ENCODE results near the gene DNAJC4. TPM values are rescaled to one million over a fixed set of nuclear protein-coding genes. Genes with fewer than 3 reads are reported as not detected.
A peak's percentile ranks its signal among the peaks of the same experiment; 100 is the strongest.
"Not testable (repeated sequence)": the region's sequence is repeated elsewhere in the genome, so short reads cannot be mapped to it uniquely, and the experiment has no call there.

Gene DNAJC4
- total RNA-seq, 2 experiments from 2014 or later = 16.5 to 17.7 TPM

GRCh38 chr11:64243236-64243854, 13.0 kb downstream of the DNAJC4 start:
- H3K27ac Mint-ChIP-seq = peak overlapping the region; percentile 66
- no peaks in the 10 kb centered on the region for H3K27me3 Mint-ChIP-seq
- no peaks in the 10 kb centered on the region for H3K9me3 Mint-ChIP-seq
- H3K36me3 Mint-ChIP-seq = peaks cover 32% of the 10 kb centered on the region
- DNase-seq = no peak
- peak overlapping the region; percentile 95 for H3K4me3 Mint-ChIP-seq
- peaks cover 37% of the 10 kb centered on the region for H3K4me1 Mint-ChIP-seq

DNA sequence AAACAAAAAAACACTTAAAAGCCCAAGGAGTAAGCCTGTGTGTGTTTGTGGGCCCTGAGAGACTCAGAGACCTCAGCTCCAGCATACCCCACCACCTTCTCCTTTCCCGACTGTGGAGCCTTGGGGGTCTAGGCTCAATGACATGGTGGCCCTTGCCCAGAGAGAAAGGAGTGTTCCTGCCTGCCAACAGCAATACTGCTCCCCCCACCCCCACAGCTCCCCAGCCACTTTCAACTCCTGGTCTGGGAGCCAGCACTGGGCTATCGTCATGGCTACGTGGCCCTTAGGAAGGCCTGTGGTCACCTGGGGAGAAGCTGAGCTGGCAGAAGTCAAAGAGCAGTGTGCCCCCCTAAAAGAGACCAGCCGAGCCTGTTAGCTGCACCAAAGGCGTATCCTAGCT, 13.8 kb downstream of the DNAJC4 start:
- Mint-ChIP-seq H3K27me3 (no peaks in the 10 kb centered on the region), H3K9me3 (no peaks in the 10 kb centered on the region), H3K4me1 (peaks cover 33% of the 10 kb centered on the region), H3K4me3 (peak overlapping the region; percentile 48), H3K27ac (no peak overlapping the region), H3K36me3 (peaks cover 32% of the 10 kb centered on the region)
- DNase-seq = no peak

DNA sequence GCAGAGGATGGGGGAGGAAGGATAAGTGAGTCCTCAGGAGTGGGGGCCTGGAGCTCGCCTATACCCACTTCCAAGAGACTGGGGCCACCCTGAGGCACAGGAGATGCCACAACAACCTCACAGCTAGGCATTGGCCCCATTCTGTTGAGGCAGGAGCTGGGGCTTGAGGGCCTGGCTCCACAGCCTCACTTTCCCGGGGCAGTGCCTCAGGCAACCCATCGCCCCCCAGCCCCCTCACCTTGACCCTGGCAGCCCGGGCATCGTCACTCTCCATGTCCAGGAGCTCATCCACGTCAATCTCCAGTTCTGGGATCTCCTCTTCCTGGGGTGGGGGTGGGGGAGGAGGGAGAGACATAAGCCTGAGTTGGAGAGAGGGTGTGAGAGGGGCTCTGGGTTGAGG, 14.6 kb downstream of the DNAJC4 start:
- no peak for DNase-seq
- Mint-ChIP-seq H3K4me1 (peaks cover 27% of the 10 kb centered on the region), H3K36me3 (peaks cover 29% of the 10 kb centered on the region), H3K27me3 (no peaks in the 10 kb centered on the region), H3K4me3 (peak overlapping the region; percentile 91), H3K9me3 (no peaks in the 10 kb centered on the region), H3K27ac (peak overlapping the region; percentile 90)

DNA sequence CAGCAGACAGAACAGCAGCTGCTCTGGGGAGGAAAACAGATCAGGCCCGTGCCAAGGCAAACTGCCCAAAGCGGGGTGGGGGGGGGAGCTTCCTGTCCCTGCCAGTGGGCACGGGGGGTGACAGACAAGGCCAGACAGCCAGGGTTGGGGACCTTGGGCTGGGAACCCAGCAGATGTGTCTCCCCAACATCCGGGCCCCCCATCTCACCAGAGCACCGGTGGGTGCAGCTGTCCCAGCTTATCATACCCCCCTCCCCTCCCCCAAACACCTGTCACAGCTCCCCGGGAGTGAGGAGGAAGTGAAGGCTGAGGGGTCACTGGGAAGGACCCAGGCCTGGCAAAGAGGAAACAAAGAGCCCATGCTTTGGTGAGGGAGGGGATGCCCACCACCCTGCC, 15.1 kb downstream of the DNAJC4 start:
- peaks cover 26% of the 10 kb centered on the region for H3K36me3 Mint-ChIP-seq
- H3K4me1 Mint-ChIP-seq = peaks cover 23% of the 10 kb centered on the region
- H3K4me3 Mint-ChIP-seq = peak overlapping the region; percentile 91
- peak overlapping the region; percentile 90 for H3K27ac Mint-ChIP-seq
- H3K27me3 Mint-ChIP-seq = no peaks in the 10 kb centered on the region
- DNase-seq = no peak
- no peaks in the 10 kb centered on the region for H3K9me3 Mint-ChIP-seq

GRCh38 chr11:64245797-64246620, 15.7 kb downstream of the DNAJC4 start:
- Mint-ChIP-seq H3K4me1 (peaks cover 24% of the 10 kb centered on the region), H3K9me3 (no peaks in the 10 kb centered on the region), H3K27ac (peak overlapping the region; percentile 90), H3K4me3 (peak overlapping the region; percentile 91), H3K27me3 (no peaks in the 10 kb centered on the region), H3K36me3 (peaks cover 23% of the 10 kb centered on the region)
- DNase-seq = peak; percentile 79

DNA sequence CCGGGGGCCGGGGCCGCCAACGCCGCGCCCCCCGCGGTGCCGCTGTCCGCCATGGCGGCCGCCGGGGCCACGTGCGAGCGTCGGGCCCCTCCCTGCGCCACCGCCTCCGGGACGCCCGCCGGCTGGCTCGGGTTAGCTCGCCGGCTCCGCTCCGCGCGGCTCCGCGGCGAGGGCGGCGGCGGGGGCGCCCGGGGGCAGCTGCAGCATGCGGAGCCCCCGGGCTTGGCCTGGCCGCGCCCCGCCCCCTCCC, 16.2 kb downstream of the DNAJC4 start:
- DNase-seq, H3K27me3 Mint-ChIP-seq, H3K9me3 Mint-ChIP-seq, H3K27ac Mint-ChIP-seq: not testable (repeated sequence)
- peaks cover 21% of the 10 kb centered on the region for H3K36me3 Mint-ChIP-seq
- peaks cover 24% of the 10 kb centered on the region for H3K4me1 Mint-ChIP-seq
- peak overlapping the region; percentile 84 for H3K4me3 Mint-ChIP-seq

GRCh38 chr11:64246871-64247728, 16.8 kb downstream of the DNAJC4 start, which contains the start of gene PPP1R14B:
PPP1R14B (minus strand) TSS chr11:64246943; CDS start chr11:64246673, 270 bp downstream.
- Mint-ChIP-seq H3K4me1 (peaks cover 29% of the 10 kb centered on the region), H3K27me3 (no peaks in the 10 kb centered on the region), H3K27ac (peak within 1 kb of the TSS; percentile 90), H3K9me3 (no peaks in the 10 kb centered on the region), H3K4me3 (peak within 1 kb of the TSS; percentile 91), H3K36me3 (peaks cover 21% of the 10 kb centered on the region)
- DNase-seq = peak; percentile 85

- peak overlapping the region; percentile 48 for H3K4me3 Mint-ChIP-seq
- no peak for DNase-seq
- H3K27me3 Mint-ChIP-seq = no peaks in the 10 kb centered on the region
- no peaks in the 10 kb centered on the region for H3K9me3 Mint-ChIP-seq
- H3K27ac Mint-ChIP-seq = no peak overlapping the region
- H3K36me3 Mint-ChIP-seq = peaks cover 15% of the 10 kb centered on the region
- peaks cover 30% of the 10 kb centered on the region for H3K4me1 Mint-ChIP-seq
These were observed 17.6 kb downstream of the DNAJC4 start for GRCh38 chr11:64247729-64248531.

DNA sequence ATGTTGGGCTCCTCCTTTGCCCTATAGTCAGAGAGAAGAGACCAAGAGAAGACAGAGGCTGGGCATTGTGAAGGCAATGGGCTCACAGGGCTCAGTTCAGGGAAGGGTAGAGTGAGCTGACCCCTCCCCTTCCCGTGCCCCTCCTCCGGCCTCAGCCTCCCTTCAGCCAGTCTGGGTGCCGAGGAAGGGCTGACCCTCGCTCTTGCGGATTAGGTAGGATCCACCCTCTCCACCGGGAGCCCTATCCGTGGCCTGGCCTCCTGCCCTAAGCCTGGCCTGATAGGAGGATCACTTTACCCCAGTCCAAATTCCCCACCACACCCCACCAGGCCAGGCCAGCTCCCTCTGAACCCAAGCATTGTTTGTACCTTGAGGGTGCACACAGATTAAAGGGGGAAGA, 18.2 kb downstream of the DNAJC4 start:
- H3K27ac Mint-ChIP-seq = no peak overlapping the region
- H3K4me3 Mint-ChIP-seq = no peak overlapping the region
- H3K27me3 Mint-ChIP-seq = no peaks in the 10 kb centered on the region
- H3K9me3 Mint-ChIP-seq = no peaks in the 10 kb centered on the region
- H3K36me3 Mint-ChIP-seq = peaks cover 10% of the 10 kb centered on the region
- peaks cover 24% of the 10 kb centered on the region for H3K4me1 Mint-ChIP-seq
- DNase-seq = no peak

DNA sequence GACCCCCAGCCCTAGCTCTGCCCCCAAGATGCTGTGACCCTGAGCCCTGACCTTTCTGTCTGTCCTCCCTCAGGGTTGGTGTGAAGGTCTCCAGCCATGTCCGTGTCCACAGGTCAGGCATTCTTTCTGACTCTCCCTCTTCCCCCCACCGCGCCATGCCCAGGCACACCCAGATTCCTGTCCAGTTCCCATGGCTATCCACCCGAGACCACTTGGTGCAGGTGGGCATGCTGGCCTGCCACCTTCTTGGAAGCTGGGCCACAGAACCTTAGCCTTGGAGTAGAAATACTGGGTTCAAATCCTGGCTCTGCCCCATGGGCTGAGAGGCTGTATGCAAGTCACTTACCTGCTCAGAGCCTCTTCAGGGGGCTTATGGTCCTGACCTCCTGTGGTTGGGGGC, 18.7 kb downstream of the DNAJC4 start:
- Mint-ChIP-seq H3K36me3 (peaks cover 7% of the 10 kb centered on the region), H3K27me3 (no peaks in the 10 kb centered on the region), H3K4me3 (no peak overlapping the region), H3K4me1 (peaks cover 19% of the 10 kb centered on the region), H3K9me3 (no peaks in the 10 kb centered on the region), H3K27ac (no peak overlapping the region)
- no peak for DNase-seq

GRCh38 chr11:64249563-64250414, 19.4 kb downstream of the DNAJC4 start:
- no peaks in the 10 kb centered on the region for H3K9me3 Mint-ChIP-seq
- no peaks in the 10 kb centered on the region for H3K27me3 Mint-ChIP-seq
- peaks cover 16% of the 10 kb centered on the region for H3K4me1 Mint-ChIP-seq
- no peak overlapping the region for H3K4me3 Mint-ChIP-seq
- peaks cover 7% of the 10 kb centered on the region for H3K36me3 Mint-ChIP-seq
- no peak overlapping the region for H3K27ac Mint-ChIP-seq
- no peak for DNase-seq

- no peak overlapping the region for H3K27ac Mint-ChIP-seq
- no peaks in the 10 kb centered on the region for H3K27me3 Mint-ChIP-seq
- no peaks in the 10 kb centered on the region for H3K9me3 Mint-ChIP-seq
- peak overlapping the region; percentile 79 for H3K4me3 Mint-ChIP-seq
- H3K36me3 Mint-ChIP-seq = peaks cover 6% of the 10 kb centered on the region
- peaks cover 16% of the 10 kb centered on the region for H3K4me1 Mint-ChIP-seq
- DNase-seq = no peak
These were observed 20.2 kb downstream of the DNAJC4 start for GRCh38 chr11:64250415-64251015.

DNA sequence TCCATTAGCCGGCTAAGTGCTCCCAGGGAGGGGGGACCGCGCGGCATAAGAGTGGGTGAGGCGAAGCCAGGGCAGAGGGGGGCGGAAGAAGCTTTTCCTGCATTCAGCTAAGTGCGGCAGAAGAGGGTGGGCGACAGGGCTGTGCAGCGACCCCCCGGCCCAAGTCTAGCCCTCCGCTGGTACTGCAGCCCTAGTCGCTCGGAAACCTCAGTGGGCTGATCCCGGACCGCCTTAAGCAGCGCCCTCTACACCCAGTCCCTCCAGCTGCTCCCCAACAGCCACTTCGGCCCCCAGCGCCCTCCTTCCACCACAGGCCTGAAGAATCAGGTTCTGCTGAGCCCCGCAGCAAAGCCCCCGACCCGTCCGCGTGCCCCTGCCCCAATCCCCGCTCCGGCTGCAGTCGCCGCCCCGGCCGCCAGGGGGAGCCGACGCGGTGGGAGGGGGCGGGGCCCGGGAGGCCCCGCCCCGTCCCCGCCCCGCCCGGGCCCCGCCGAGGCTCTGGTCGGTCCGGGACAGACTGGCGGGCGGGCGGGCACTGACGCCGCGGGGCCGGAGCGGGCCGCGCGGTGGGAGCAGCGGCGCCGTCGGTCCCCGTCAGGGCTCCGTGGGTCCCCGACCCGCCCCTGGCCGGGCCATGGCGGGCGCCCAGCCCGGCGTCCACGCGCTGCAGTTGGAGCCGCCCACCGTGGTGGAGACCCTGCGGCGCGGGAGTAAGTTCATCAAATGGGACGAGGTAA, 20.8 kb downstream of the DNAJC4 start, which contains the start of gene PLCB3:
TSS of gene PLCB3 (plus strand) at position 515 of the 737 bp plus-strand sequence. CDS start at position 635, 120 bp downstream.
- Mint-ChIP-seq H3K4me1 (peaks cover 16% of the 10 kb centered on the region), H3K36me3 (no peaks in the 10 kb centered on the region), H3K4me3 (peak within 1 kb of the TSS; percentile 91), H3K27me3 (no peaks in the 10 kb centered on the region), H3K27ac (peak within 1 kb of the TSS; percentile 11), H3K9me3 (no peaks in the 10 kb centered on the region)
- peak; percentile 63 for DNase-seq

Data from activated naive CD8-positive, alpha-beta T cell treated with anti-CD3 and anti-CD28 coated beads for 36 hours (primary cell).